GM21717 (cell line): ENCODE measurements around the gene AHNAK.
"Not testable (repeated sequence)": the region's sequence is repeated elsewhere in the genome, so short reads cannot be mapped to it uniquely, and the experiment has no call there.

Source experiments
- ATAC-seq: cut with Tn5 transposase; IDR thresholded peaks from one replicate; pipeline ENCODE4 v1.9.1; 2021; ENCODE audit warnings: mild to moderate bottlenecking, moderate library complexity; ENCODE audit not compliant: unreplicated experiment

The AHNAK gene

GRCh38 chr11:62391642-62392425, 154.8 kb downstream of the AHNAK start:
- ATAC-seq: no peak

- ATAC-seq: no peak
These were observed 155.9 kb downstream of the AHNAK start for GRCh38 chr11:62390722-62391121.

GRCh38 chr11:62390237-62390636, 156.4 kb downstream of the AHNAK start:
- ATAC-seq: no peak

GRCh38 chr11:62388999-62389398, 157.6 kb downstream of the AHNAK start:
- ATAC-seq: no peak

GRCh38 chr11:62387381-62387780, 159.2 kb downstream of the AHNAK start:
- no peak for ATAC-seq

GRCh38 chr11:62386083-62386482, 160.5 kb downstream of the AHNAK start:
- ATAC-seq: not testable (repeated sequence)

GRCh38 chr11:62383822-62384221, 162.8 kb downstream of the AHNAK start:
- ATAC-seq: no peak
